Measurements from ENCODE around the gene NECTIN1.

DNA sequence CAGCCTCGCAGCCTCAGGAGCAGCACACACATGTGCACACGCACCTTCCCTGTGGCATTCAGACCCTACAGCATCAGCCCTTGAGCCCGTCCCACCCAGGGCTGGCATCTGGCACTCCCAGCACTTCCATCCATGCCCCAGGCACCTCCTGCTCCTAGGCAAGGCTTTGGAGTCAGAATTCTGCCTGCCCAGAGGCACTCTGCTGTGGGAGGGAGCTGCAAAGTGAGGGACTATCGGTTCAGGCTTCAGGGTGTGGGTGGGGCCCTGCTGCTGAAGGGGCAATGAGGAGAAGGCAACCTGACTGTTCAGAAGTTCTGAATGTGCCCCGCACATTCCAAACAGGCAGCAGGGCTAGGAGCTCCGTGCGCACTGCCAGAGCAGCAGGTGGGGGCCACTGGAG lies 39.7 kb downstream of the NECTIN1 start:
- TF ChIP-seq, protein P1, sequence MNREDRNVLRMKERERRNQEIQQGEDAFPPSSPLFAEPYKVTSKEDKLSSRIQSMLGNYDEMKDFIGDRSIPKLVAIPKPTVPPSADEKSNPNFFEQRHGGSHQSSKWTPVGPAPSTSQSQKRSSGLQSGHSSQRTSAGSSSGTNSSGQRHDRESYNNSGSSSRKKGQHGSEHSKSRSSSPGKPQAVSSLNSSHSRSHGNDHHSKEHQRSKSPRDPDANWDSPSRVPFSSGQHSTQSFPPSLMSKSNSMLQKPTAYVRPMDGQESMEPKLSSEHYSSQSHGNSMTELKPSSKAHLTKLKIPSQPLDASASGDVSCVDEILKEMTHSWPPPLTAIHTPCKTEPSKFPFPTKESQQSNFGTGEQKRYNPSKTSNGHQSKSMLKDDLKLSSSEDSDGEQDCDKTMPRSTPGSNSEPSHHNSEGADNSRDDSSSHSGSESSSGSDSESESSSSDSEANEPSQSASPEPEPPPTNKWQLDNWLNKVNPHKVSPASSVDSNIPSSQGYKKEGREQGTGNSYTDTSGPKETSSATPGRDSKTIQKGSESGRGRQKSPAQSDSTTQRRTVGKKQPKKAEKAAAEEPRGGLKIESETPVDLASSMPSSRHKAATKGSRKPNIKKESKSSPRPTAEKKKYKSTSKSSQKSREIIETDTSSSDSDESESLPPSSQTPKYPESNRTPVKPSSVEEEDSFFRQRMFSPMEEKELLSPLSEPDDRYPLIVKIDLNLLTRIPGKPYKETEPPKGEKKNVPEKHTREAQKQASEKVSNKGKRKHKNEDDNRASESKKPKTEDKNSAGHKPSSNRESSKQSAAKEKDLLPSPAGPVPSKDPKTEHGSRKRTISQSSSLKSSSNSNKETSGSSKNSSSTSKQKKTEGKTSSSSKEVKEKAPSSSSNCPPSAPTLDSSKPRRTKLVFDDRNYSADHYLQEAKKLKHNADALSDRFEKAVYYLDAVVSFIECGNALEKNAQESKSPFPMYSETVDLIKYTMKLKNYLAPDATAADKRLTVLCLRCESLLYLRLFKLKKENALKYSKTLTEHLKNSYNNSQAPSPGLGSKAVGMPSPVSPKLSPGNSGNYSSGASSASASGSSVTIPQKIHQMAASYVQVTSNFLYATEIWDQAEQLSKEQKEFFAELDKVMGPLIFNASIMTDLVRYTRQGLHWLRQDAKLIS (CRISPR knock-in tag; IDR thresholded peaks at IDR 0.05) = no peak
- TF ChIP-seq, protein P2, sequence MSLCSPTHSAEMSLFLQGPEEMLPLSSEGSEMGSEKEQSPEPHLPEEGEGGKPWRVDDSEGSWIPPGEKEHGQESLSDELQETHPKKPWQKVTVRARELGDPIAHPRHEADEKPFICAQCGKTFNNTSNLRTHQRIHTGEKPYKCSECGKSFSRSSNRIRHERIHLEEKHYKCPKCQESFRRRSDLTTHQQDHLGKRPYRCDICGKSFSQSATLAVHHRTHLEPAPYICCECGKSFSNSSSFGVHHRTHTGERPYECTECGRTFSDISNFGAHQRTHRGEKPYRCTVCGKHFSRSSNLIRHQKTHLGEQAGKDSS (CRISPR knock-in tag; IDR thresholded peaks at IDR 0.05; ENCODE audit: borderline replicate concordance, low read depth) = no peak
- TF ChIP-seq RELA (CRISPR knock-in tag; IDR thresholded peaks at IDR 0.05) (no peak), ZSCAN9 (CRISPR knock-in tag; IDR thresholded peaks at IDR 0.05; ENCODE audit: borderline replicate concordance) (no peak), EZH2 (conservative IDR thresholded peaks at IDR 0.05; ENCODE audit: low read depth, low read length) (no peak), ZFX (CRISPR knock-in tag; IDR thresholded peaks at IDR 0.05; ENCODE audit: low read depth) (no peak), RNF2 (conservative IDR thresholded peaks at IDR 0.05; ENCODE audit: low read depth) (no peak), ZSCAN22 (CRISPR knock-in tag; IDR thresholded peaks at IDR 0.05) (no peak), ZNF746 (CRISPR knock-in tag; IDR thresholded peaks at IDR 0.05) (no peak), POLR2AphosphoS5 (IDR thresholded peaks at IDR 0.05; ENCODE audit: low read depth, low read length) (no peak)
- TF ChIP-seq, protein P3, sequence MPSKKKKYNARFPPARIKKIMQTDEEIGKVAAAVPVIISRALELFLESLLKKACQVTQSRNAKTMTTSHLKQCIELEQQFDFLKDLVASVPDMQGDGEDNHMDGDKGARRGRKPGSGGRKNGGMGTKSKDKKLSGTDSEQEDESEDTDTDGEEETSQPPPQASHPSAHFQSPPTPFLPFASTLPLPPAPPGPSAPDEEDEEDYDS (CRISPR knock-in tag; IDR thresholded peaks at IDR 0.05) = no peak
- TF ChIP-seq, protein P4, sequence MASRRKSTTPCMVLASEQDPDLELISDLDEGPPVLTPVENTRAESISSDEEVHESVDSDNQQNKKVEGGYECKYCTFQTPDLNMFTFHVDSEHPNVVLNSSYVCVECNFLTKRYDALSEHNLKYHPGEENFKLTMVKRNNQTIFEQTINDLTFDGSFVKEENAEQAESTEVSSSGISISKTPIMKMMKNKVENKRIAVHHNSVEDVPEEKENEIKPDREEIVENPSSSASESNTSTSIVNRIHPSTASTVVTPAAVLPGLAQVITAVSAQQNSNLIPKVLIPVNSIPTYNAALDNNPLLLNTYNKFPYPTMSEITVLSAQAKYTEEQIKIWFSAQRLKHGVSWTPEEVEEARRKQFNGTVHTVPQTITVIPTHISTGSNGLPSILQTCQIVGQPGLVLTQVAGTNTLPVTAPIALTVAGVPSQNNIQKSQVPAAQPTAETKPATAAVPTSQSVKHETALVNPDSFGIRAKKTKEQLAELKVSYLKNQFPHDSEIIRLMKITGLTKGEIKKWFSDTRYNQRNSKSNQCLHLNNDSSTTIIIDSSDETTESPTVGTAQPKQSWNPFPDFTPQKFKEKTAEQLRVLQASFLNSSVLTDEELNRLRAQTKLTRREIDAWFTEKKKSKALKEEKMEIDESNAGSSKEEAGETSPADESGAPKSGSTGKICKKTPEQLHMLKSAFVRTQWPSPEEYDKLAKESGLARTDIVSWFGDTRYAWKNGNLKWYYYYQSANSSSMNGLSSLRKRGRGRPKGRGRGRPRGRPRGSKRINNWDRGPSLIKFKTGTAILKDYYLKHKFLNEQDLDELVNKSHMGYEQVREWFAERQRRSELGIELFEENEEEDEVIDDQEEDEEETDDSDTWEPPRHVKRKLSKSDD (CRISPR knock-in tag; IDR thresholded peaks at IDR 0.05; ENCODE audit: low read depth) = no peak

All from HepG2 (cell line).